H9 (cell line): ENCODE data around the gene MLLT3. TPM values are rescaled to one million over a fixed set of nuclear protein-coding genes. Genes with fewer than 3 reads are reported as not detected.

Source experiments
- DNase-seq: peaks from one replicate; pipeline ENCODE4 v3.0.0-alpha.2; 2017
- H2AFZ ChIP-seq: one replicate; pipeline ENCODE4 v1.6.1; 2013; ENCODE audit warnings: mild to moderate bottlenecking, low read length, control low read depth, moderate library complexity
- H2AK5ac ChIP-seq: 2 replicates; pipeline ENCODE4 v1.6.1; 2013; ENCODE audit warnings: low read length, control low read depth, mixed read lengths; ENCODE audit not compliant: insufficient read length
- H2BK120ac ChIP-seq: one replicate; pipeline ENCODE4 v1.6.1; 2013; ENCODE audit warnings: low read depth, mild to moderate bottlenecking, low read length, control low read depth, inconsistent platforms; ENCODE audit not compliant: poor library complexity, severe bottlenecking
- H2BK12ac ChIP-seq: 2 replicates; pipeline ENCODE4 v1.6.1; 2013; ENCODE audit warnings: low read length, control low read depth, mixed read lengths, low read depth; ENCODE audit not compliant: insufficient read length
- H2BK15ac ChIP-seq: 2 replicates; pipeline ENCODE4 v1.6.1; 2013; ENCODE audit warnings: low read depth, low read length, control low read depth
- H2BK20ac ChIP-seq: one replicate; pipeline ENCODE4 v1.6.1; 2013; ENCODE audit warnings: low read depth, mild to moderate bottlenecking, low read length, control low read depth, inconsistent platforms; ENCODE audit not compliant: poor library complexity, severe bottlenecking
- H2BK5ac ChIP-seq: 2 replicates; pipeline ENCODE4 v1.6.1; 2013; ENCODE audit warnings: low read length, control low read depth, mixed read lengths; ENCODE audit not compliant: insufficient read length
- H3K14ac ChIP-seq: 2 replicates; pipeline ENCODE4 v1.6.1; 2013; ENCODE audit warnings: low read length, control low read depth; ENCODE audit not compliant: insufficient read depth
- H3K18ac ChIP-seq: 2 replicates; pipeline ENCODE4 v1.6.1; 2013; ENCODE audit warnings: low read depth, mild to moderate bottlenecking, mixed read lengths, low read length, control low read depth; ENCODE audit not compliant: insufficient read length
- H3K23ac ChIP-seq: 2 replicates; pipeline ENCODE4 v1.6.1; 2013; ENCODE audit warnings: low read length, control low read depth, mixed read lengths, low read depth; ENCODE audit not compliant: insufficient read length
- H3K23me2 ChIP-seq: 2 replicates; pipeline ENCODE4 v1.6.1; 2013; ENCODE audit warnings: low read depth, mild to moderate bottlenecking, mixed read lengths, low read length, control low read depth; ENCODE audit not compliant: insufficient read length, poor library complexity, severe bottlenecking
- H3K27ac ChIP-seq: 2 replicates; pipeline ENCODE4 v1.5.1; 2013; ENCODE audit warnings: low read length, control low read depth, mixed read lengths, low read depth; ENCODE audit not compliant: insufficient read length
- H3K27me3 ChIP-seq: 2 replicates; pipeline ENCODE4 v1.6.1; 2013; ENCODE audit warnings: low read length, control low read depth, inconsistent platforms; ENCODE audit not compliant: insufficient read depth
- H3K4ac ChIP-seq: 2 replicates; pipeline ENCODE4 v1.6.1; 2013; ENCODE audit warnings: low read depth, mild to moderate bottlenecking, control low read depth, inconsistent platforms, low read length, moderate library complexity
- H3K4me1 ChIP-seq: 2 replicates; pipeline ENCODE4 v1.6.1; 2013; ENCODE audit warnings: low read length, control low read depth, inconsistent platforms; ENCODE audit not compliant: insufficient read depth
- H3K4me2 ChIP-seq: 2 replicates; pipeline ENCODE4 v1.6.1; 2013; ENCODE audit warnings: low read length, control low read depth, mixed read lengths; ENCODE audit not compliant: insufficient read length, insufficient read depth
- H3K56ac ChIP-seq: 2 replicates; pipeline ENCODE4 v1.6.1; 2013; ENCODE audit warnings: low read depth, mild to moderate bottlenecking, mixed read lengths, low read length, control low read depth; ENCODE audit not compliant: insufficient read length
- H3K79me1 ChIP-seq: 2 replicates; pipeline ENCODE4 v1.6.1; 2013; ENCODE audit warnings: low read depth, mild to moderate bottlenecking, moderate library complexity, low read length, control low read depth, inconsistent platforms; ENCODE audit not compliant: insufficient read depth, poor library complexity, severe bottlenecking
- H3K79me2 ChIP-seq: 2 replicates; pipeline ENCODE4 v1.6.1; 2013; ENCODE audit warnings: low read length, control low read depth, inconsistent platforms; ENCODE audit not compliant: insufficient read depth
- H3K9ac ChIP-seq: 2 replicates; pipeline ENCODE4 v1.6.1; 2013; ENCODE audit warnings: low read length, control low read depth, mixed read lengths; ENCODE audit not compliant: insufficient read length; ENCODE audit errors: extremely low read depth
- H3K9me3 ChIP-seq: one replicate; pipeline ENCODE4 v1.6.1; 2013; ENCODE audit warnings: low read depth, low read length, inconsistent platforms; ENCODE audit not compliant: control insufficient read depth
- H3T11ph ChIP-seq: one replicate; pipeline ENCODE4 v1.6.1; 2013; ENCODE audit warnings: mild to moderate bottlenecking, low read length, control low read depth, inconsistent platforms
- H4K20me1 ChIP-seq: one replicate; pipeline ENCODE4 v1.6.1; 2013; ENCODE audit not compliant: control insufficient read depth, insufficient read length, insufficient read depth
- H4K5ac ChIP-seq: 2 replicates; pipeline ENCODE4 v1.6.1; 2013; ENCODE audit warnings: low read depth, mild to moderate bottlenecking, mixed read lengths, low read length, control low read depth; ENCODE audit not compliant: insufficient read length
- H4K8ac ChIP-seq: replicated peaks from 2 replicates; pipeline ENCODE4 v1.6.1; 2013; ENCODE audit warnings: low read length, control low read depth, mixed read lengths, low read depth; ENCODE audit not compliant: insufficient read length
- H4K91ac ChIP-seq: 2 replicates; pipeline ENCODE4 v1.6.1; 2013; ENCODE audit warnings: low read depth, mild to moderate bottlenecking, moderate library complexity, mixed read lengths, low read length, control low read depth; ENCODE audit not compliant: insufficient read length
- H3K27ac Mint-ChIP-seq, 3 experiments: 2 replicates in 2 of 3; 3 replicates in 1 of 3; pipeline ENCODE4 v1.8.0; 2020 to 2021; ENCODE audit warnings: mixed read lengths in 3 of 3, mild to moderate bottlenecking in 1 of 3, moderate library complexity in 1 of 3
- H3K27me3 Mint-ChIP-seq: 2 replicates; pipeline ENCODE4 v1.8.0; 2021; ENCODE audit warnings: low read depth, mild to moderate bottlenecking, moderate library complexity, mixed read lengths
- H3K36me3 Mint-ChIP-seq, 3 experiments: 2 replicates in 2 of 3; 3 replicates in 1 of 3; pipeline ENCODE4 v1.8.0; 2020 to 2021; ENCODE audit warnings: low read depth in 3 of 3, mixed read lengths in 3 of 3; ENCODE audit not compliant: insufficient read depth in 1 of 3
- H3K4me1 Mint-ChIP-seq, 2 experiments: 2 replicates each; pipeline ENCODE4 v1.8.0; 2020; ENCODE audit warnings: mixed read lengths in 2 of 2
- H3K4me3 Mint-ChIP-seq, 2 experiments: 2 replicates in 1 of 2; 3 replicates in 1 of 2; pipeline ENCODE4 v1.8.0; 2020 to 2021; ENCODE audit warnings: mild to moderate bottlenecking in 2 of 2, mixed read lengths in 2 of 2, moderate library complexity in 1 of 2
- H3K9me3 Mint-ChIP-seq, 2 experiments: 2 replicates in 1 of 2; 3 replicates in 1 of 2; pipeline ENCODE4 v1.8.0; 2020; ENCODE audit warnings: mild to moderate bottlenecking in 2 of 2, mixed read lengths in 2 of 2, moderate library complexity in 1 of 2
- WGBS: extraction: QIAGEN DNeasy Blood & Tissue Kit; methylation state at CpG from one replicate; pipeline ENCODE4 v1.1.7; 2013; ENCODE audit warnings: missing lambda C conversion rate, low lambda C conversion rate, mixed read lengths; ENCODE audit not compliant: insufficient read length; ENCODE audit errors: extremely low coverage; 5-methylcytosine and 5-hydroxymethylcytosine counted together
- total RNA-seq: library from RNA; stranded (reverse); gene quantifications from 2 replicates; pipeline ENCODE4 v1.2.1, GENCODE V29; 2021
- TF ChIP-seq, protein P1 (sequence below): fragments of 200-600 bp; sonication (generic); conservative IDR thresholded peaks from 3 replicates; pipeline ENCODE4 v1.8.0; 2021; ENCODE audit warnings: antibody characterized with exemption, mild to moderate bottlenecking

The MLLT3 gene
- total RNA-seq, 1 experiment from 2014 or later: 3.9 TPM

DNA sequence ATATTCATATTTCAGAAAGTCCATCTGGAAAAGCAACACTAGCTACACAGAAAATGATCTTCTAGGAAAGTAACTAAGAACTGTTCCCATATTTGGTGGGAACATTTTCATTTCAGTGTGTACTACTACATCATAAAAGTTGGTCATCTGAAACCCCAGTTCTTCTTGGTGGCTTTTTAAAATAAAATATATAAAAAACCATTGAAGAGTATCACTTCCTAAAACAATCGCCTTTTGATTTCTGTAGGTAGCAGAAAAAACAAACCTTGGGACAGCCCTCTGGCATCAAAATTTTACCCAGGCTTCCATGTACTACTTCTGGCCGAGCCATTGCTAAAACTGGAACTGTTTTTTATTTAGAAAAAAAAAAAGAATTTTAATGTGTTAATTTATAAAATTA is 158.5 kb downstream of the MLLT3 start:
- Mint-ChIP-seq H3K9me3 (no peaks in the 10 kb centered on the region), H3K36me3 (no peaks in the 10 kb centered on the region), H3K4me3 (no peak overlapping the region), H3K27ac (no peak overlapping the region), H3K27me3 (no peaks in the 10 kb centered on the region), H3K4me1 (no peaks in the 10 kb centered on the region)
- Histone ChIP-seq H2BK5ac (no peak overlapping the region), H2AFZ (no peak overlapping the region), H3K56ac (no peak overlapping the region), H3T11ph (no peak overlapping the region), H2BK20ac (no peak overlapping the region), H2BK120ac (no peak overlapping the region), H3K27me3 (no peaks in the 10 kb centered on the region), H2BK15ac (no peak overlapping the region), H3K79me2 (no peaks in the 10 kb centered on the region), H4K91ac (no peak overlapping the region), H3K79me1 (no peaks in the 10 kb centered on the region), H2BK12ac (no peak overlapping the region), H3K4me1 (no peaks in the 10 kb centered on the region), H3K23ac (no peak overlapping the region), H4K5ac (no peak overlapping the region), H3K27ac (no peak overlapping the region), H4K20me1 (no peaks in the 10 kb centered on the region), H3K4ac (no peak overlapping the region), H3K18ac (no peak overlapping the region), H3K23me2 (no peaks in the 10 kb centered on the region), H3K4me2 (no peak overlapping the region), H3K9me3 (no peaks in the 10 kb centered on the region), H2AK5ac (no peak overlapping the region), H3K14ac (no peak overlapping the region), H3K9ac (no peak overlapping the region), H4K8ac (no peak overlapping the region)
- TF ChIP-seq, protein P1, sequence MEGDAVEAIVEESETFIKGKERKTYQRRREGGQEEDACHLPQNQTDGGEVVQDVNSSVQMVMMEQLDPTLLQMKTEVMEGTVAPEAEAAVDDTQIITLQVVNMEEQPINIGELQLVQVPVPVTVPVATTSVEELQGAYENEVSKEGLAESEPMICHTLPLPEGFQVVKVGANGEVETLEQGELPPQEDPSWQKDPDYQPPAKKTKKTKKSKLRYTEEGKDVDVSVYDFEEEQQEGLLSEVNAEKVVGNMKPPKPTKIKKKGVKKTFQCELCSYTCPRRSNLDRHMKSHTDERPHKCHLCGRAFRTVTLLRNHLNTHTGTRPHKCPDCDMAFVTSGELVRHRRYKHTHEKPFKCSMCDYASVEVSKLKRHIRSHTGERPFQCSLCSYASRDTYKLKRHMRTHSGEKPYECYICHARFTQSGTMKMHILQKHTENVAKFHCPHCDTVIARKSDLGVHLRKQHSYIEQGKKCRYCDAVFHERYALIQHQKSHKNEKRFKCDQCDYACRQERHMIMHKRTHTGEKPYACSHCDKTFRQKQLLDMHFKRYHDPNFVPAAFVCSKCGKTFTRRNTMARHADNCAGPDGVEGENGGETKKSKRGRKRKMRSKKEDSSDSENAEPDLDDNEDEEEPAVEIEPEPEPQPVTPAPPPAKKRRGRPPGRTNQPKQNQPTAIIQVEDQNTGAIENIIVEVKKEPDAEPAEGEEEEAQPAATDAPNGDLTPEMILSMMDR: no peak
- DNase-seq: no peak
- no CpG with 5 or more reads among the region's 2 CpGs for WGBS
